ENCODE data around the gene MSX2. TPM values are rescaled to one million over a fixed set of nuclear protein-coding genes. Genes with fewer than 3 reads are reported as not detected.

The MSX2 gene
- total and polyA plus RNA-seq, 4 donors, result 0.34 to 2.1 (median 0.80) TPM

DNA sequence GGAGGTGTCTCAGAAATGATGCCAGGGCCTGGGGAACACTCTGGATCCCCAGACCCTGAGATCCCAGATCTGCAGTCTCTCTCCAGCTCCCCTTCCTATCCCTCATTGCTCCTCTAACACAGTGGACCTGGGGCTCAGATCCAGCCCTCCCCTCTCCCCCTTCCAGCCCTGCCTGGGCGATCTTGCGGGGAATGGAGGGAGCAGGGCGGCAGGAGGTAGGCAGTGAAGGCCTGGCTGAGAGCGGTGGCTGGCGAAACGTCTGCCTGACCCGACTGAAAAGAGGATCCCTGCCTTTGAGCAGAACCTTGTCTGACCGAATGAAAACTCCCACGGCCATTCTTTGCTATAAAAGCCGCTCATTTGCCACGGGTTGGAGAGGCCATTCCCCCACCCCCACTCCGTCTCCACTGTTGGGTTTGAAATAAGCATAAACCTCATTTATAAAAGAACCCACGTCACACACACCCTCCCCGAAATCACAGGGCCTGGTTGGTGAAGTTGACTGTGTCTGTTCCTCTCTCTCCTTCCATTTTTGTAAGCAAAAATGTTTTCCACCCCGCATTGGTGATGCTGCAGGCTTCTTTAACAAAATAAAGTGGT lies 8.8 kb downstream of the MSX2 start:
- Histone ChIP-seq H3K4me1 (ENCODE audit: control insufficient read depth in 5 of 5, insufficient read depth in 5 of 5, low read length in 5 of 5) (peaks cover 0 to 17% (median 0%) of the 10 kb centered on the region in 5 donors), H3K9me3 (ENCODE audit: control insufficient read depth in 4 of 4, insufficient read depth in 3 of 4, low read length in 3 of 4) (peaks cover 0 to 5% (median 0%) of the 10 kb centered on the region in 4 donors), H3K4me3 (no peak overlapping the region), H3K27me3 (ENCODE audit: control insufficient read depth in 3 of 3, insufficient read depth in 3 of 3, low read length in 2 of 3) (peaks cover 21 to 98% (median 94%) of the 10 kb centered on the region in 3 donors), H3K27ac (ENCODE audit: low read depth in 1 of 2, low read length in 1 of 2) (no peak overlapping the region), H3K36me3 (ENCODE audit: control insufficient read depth in 4 of 4, insufficient read depth in 4 of 4, low read length in 4 of 4) (peaks cover 0 to 2% (median 0%) of the 10 kb centered on the region in 4 donors), H3K9ac (ENCODE audit: insufficient read depth in 1 of 2, low read length in 2 of 2) (no peak overlapping the region)
- TF ChIP-seq, protein P1, sequence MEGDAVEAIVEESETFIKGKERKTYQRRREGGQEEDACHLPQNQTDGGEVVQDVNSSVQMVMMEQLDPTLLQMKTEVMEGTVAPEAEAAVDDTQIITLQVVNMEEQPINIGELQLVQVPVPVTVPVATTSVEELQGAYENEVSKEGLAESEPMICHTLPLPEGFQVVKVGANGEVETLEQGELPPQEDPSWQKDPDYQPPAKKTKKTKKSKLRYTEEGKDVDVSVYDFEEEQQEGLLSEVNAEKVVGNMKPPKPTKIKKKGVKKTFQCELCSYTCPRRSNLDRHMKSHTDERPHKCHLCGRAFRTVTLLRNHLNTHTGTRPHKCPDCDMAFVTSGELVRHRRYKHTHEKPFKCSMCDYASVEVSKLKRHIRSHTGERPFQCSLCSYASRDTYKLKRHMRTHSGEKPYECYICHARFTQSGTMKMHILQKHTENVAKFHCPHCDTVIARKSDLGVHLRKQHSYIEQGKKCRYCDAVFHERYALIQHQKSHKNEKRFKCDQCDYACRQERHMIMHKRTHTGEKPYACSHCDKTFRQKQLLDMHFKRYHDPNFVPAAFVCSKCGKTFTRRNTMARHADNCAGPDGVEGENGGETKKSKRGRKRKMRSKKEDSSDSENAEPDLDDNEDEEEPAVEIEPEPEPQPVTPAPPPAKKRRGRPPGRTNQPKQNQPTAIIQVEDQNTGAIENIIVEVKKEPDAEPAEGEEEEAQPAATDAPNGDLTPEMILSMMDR (IDR thresholded peaks at IDR 0.05; ENCODE audit: control extremely low read depth, extremely low read depth), result no peak
- no peak for ATAC-seq (ENCODE audit: insufficient read depth, low FRiP score)
- no peak for DNase-seq
- 14 to 31% methylated on average over 15 of the region's 15 CpGs for WGBS, 2 donors

DNA sequence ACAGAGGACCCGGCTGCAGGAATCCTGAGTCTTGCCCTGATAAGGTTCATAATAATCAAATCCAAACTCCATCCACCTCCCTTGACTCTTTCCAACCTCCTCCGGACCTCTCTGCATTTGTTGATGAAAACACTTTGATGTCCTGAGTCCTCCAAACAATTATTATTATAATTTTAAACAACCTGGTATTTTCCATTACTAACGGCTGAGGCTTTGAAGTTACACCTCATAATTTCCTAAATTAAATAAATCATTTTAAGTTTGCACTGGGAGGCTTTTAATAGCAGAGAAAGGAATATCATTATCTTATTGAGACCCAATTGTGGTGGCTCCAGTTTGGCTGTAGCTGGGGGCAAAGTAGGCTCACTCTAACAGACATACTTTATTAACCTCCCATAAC lies 9.5 kb downstream of the MSX2 start:
- no peak overlapping the region for H3K9ac ChIP-seq (ENCODE audit: insufficient read depth in 1 of 2, low read length in 2 of 2)
- ATAC-seq (ENCODE audit: insufficient read depth, low FRiP score) (no peak), DNase-seq (no peak)
- H3K4me1 ChIP-seq (ENCODE audit: control insufficient read depth in 5 of 5, insufficient read depth in 5 of 5, low read length in 5 of 5), result peaks cover 0 to 17% (median 0%) of the 10 kb centered on the region in 5 donors
- H3K27ac ChIP-seq (ENCODE audit: low read depth in 1 of 2, low read length in 1 of 2), result no peak overlapping the region
- WGBS, 2 donors, result 12 to 28% methylated on average over 3 of the region's 3 CpGs
- H3K9me3 ChIP-seq (ENCODE audit: control insufficient read depth in 4 of 4, insufficient read depth in 3 of 4, low read length in 3 of 4), result peaks cover 0 to 5% (median 0%) of the 10 kb centered on the region in 4 donors
- TF ChIP-seq, protein P1 (IDR thresholded peaks at IDR 0.05; ENCODE audit: control extremely low read depth, extremely low read depth), result no peak
- H3K4me3 ChIP-seq, result no peak overlapping the region
- H3K36me3 ChIP-seq (ENCODE audit: control insufficient read depth in 4 of 4, insufficient read depth in 4 of 4, low read length in 4 of 4), result peaks cover 0 to 2% (median 0%) of the 10 kb centered on the region in 4 donors
- H3K27me3 ChIP-seq (ENCODE audit: control insufficient read depth in 3 of 3, insufficient read depth in 3 of 3, low read length in 2 of 3), result peaks cover 21 to 92% (median 90%) of the 10 kb centered on the region in 3 donors

DNA sequence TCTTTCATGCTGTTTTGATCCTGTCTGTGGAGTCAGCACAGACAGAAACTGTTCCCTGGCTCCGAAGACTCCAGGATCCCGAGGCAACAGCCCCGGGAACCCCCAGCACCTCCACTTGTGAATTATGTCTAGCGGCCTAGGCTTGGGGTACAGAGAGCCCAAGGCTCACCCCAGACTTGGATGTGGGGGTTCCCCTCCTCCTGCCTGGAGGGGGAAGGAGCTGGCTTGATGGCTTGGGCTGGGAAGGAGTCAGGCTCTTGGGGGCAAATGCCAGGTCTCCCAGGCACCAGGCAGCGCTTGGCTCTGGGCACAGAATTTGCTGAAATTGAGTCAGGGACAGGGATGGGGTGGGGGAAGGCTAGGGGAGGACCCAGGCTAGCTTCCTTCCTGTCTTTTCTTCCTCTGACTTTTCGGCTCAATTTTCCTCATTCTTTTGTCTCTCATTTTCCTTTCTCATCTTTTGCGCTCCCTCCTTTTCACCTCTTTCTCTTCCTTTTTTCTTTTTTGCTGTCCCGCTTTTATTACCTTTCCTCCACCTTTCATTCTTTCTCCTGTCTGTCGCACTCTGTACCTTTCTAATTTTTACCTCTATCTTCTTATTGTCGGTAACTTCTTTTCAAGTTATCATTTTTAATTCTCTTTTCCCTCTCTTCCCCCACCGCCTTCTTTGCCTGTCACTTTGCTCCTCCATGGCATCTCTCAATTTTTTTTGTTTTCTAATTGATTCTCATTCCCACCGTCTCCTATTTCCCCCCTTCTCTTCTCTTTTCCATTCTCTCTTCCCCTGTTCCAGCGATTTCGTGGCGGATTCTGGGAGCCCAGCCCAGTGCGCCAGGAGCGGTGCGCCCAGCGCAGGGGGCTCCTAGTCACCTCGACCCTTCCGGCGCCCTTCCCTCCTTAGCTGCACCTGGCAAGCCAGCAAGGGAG lies 10.5 kb downstream of the MSX2 start:
- no peak overlapping the region for H3K4me3 ChIP-seq
- peaks cover 0 to 17% (median 0%) of the 10 kb centered on the region in 5 donors for H3K4me1 ChIP-seq (ENCODE audit: control insufficient read depth in 5 of 5, insufficient read depth in 5 of 5, low read length in 5 of 5)
- TF ChIP-seq, protein P1 (IDR thresholded peaks at IDR 0.05; ENCODE audit: control extremely low read depth, extremely low read depth), result no peak
- peaks cover 0 to 3% (median 0%) of the 10 kb centered on the region in 4 donors for H3K9me3 ChIP-seq (ENCODE audit: control insufficient read depth in 4 of 4, insufficient read depth in 3 of 4, low read length in 3 of 4)
- H3K27me3 ChIP-seq (ENCODE audit: control insufficient read depth in 3 of 3, insufficient read depth in 3 of 3, low read length in 2 of 3), result peaks cover 21 to 89% (median 82%) of the 10 kb centered on the region in 3 donors
- 10% methylated on average over 22 of the region's 22 CpGs for WGBS, 2 donors
- DNase-seq, result no peak
- no peaks in the 10 kb centered on the region for H3K36me3 ChIP-seq (ENCODE audit: control insufficient read depth in 4 of 4, insufficient read depth in 4 of 4, low read length in 4 of 4)
- no peak overlapping the region for H3K27ac ChIP-seq (ENCODE audit: low read depth in 1 of 2, low read length in 1 of 2)
- no peak overlapping the region for H3K9ac ChIP-seq (ENCODE audit: insufficient read depth in 1 of 2, low read length in 2 of 2)
- no peak for ATAC-seq (ENCODE audit: insufficient read depth, low FRiP score)
